GM21737 (cell line): ENCODE measurements around the gene HLX.

Source experiments
- ATAC-seq: cut with Tn5 transposase; IDR thresholded peaks from one replicate; pipeline ENCODE4 v1.9.1; 2021; ENCODE audit warnings: mild to moderate bottlenecking, moderate library complexity; ENCODE audit not compliant: unreplicated experiment

HLX gene

DNA sequence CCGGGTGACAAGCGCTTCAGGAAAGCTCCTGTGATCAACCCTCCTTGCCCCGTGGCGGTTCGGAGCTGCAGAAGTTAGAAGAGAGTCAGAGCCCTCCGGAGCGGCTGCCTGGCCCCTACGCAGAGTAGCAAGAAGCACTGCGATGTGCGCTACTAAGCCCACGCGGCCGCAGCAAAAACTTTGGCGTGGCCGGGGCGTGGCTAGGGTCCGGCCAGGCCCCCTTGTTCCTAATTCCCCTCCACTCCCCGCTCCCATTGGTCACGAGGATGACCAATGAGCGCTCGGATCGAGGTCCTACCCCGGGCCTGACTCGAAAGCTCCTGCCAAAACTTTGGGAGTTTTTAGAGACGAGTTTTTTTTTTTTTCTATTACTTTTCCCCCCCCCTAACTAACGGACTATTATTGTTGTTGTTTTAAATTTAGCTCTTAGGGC is at the start of gene HLX:
TSS of gene HLX (plus strand) at position 368 of the 433 bp plus-strand sequence. CDS start 415 bp downstream, outside the sequence.
- ATAC-seq = peak; percentile 49

DNA sequence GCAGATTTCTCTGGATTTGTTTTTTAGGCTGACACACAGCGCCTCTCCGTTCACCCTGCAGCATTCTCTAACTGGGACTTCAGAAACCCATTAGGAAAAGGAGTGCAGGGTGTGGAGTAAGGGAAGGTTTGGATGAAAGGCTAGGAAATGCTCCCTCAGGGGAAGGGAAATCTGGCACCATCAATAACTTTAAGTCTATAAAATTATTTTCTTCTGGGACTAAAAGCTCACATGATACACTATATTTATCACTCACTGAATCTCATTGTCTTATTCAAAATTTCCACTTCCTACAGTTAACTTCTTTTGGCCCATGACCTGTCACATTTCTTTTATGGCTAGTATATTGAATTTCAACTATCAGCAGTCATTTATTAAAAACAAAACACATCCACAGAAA is 45.8 kb upstream of the HLX start:
- ATAC-seq = no peak

- no peak for ATAC-seq
Measured at GRCh38 chr1:220834155-220834870, 44.9 kb upstream of the HLX start.

GRCh38 chr1:220838578-220838977 is 40.7 kb upstream of the HLX start:
- no peak for ATAC-seq

- ATAC-seq = no peak
Measured at GRCh38 chr1:220839474-220839873, 39.8 kb upstream of the HLX start.

DNA sequence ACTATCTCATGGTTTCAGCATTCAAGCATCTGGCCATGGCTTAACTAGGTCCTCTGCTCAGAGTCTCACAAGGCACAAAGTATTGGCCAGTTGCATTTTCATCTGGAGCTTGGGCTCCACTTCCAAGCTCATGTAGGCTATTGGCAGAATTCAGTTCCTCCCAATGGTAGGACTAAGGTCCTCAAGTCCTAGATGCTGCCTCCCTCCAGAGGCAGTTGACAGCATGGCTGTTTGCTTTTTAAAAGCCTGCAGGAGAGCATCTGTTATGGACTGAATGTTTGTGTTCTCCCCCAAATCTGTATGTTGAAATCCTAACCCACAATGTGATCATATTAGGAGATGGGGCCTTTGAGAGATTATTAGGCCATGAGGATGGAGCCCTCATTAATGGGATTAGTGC is 38.0 kb upstream of the HLX start:
- no peak for ATAC-seq

GRCh38 chr1:220843481-220844011 is 35.7 kb upstream of the HLX start:
- no peak for ATAC-seq

- ATAC-seq = no peak
Measured at GRCh38 chr1:220852408-220852807, 26.8 kb upstream of the HLX start.

DNA sequence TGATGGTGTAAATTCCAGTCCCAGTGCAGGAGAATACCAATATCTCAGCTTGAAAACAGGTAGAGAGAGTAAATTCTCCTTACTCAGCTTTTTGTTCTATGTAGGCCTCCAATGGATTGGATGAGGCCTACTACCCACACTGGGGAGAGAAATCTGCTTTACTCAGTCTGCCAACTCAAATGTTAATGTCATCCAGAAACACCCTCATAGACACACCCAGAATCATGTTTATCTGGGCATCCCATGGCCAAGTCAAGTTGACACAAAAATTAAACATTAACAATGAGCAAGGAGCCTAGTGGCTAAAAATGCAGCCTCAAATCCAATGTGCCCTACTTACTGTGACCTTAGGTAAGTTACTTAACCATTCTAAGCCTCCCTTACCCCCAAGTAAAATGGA is 6.9 kb upstream of the HLX start:
- ATAC-seq = no peak

DNA sequence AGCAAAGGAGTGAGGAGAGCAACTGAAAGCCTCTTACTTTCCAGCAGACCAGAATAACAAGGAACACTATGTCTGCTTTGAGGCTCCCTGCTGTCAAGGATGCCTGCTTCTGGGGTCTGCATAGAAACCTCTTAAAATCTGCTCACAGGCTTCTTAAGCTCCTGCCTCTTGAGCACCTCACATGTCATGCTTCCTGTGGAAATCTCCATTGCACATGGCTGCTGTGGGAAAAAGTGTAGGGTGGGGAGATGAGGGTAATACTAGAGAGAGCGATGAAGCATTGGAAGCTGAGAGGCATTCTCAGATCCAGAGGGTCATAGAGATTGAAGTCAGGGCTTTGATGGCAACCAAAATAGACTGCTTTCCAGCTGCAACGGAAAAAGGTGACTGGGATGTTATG is 6.2 kb upstream of the HLX start:
- no peak for ATAC-seq

GRCh38 chr1:220873868-220874655 is 5.2 kb upstream of the HLX start:
- no peak for ATAC-seq

DNA sequence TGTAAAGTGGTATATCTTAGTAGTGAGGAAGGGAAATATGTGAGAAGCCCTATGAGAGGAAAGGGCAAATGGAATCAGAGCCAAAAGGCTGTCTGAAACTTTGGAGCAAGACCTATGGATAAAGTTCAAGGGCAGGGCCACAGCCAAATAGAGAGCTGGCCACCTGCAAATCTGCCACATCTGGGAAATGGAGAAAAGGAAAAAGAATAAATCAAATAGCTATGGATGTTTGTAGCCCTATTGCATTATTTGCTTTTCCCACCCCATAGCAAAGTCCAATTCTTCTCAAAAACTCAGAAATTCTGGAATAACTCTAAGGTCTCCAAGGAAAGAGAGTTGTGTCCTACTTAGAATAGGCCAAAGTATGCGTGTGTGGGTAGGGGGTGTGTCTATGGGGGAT is 4.0 kb upstream of the HLX start:
- ATAC-seq = no peak

- ATAC-seq = no peak
Measured at GRCh38 chr1:220876511-220877376, 2.5 kb upstream of the HLX start.

DNA sequence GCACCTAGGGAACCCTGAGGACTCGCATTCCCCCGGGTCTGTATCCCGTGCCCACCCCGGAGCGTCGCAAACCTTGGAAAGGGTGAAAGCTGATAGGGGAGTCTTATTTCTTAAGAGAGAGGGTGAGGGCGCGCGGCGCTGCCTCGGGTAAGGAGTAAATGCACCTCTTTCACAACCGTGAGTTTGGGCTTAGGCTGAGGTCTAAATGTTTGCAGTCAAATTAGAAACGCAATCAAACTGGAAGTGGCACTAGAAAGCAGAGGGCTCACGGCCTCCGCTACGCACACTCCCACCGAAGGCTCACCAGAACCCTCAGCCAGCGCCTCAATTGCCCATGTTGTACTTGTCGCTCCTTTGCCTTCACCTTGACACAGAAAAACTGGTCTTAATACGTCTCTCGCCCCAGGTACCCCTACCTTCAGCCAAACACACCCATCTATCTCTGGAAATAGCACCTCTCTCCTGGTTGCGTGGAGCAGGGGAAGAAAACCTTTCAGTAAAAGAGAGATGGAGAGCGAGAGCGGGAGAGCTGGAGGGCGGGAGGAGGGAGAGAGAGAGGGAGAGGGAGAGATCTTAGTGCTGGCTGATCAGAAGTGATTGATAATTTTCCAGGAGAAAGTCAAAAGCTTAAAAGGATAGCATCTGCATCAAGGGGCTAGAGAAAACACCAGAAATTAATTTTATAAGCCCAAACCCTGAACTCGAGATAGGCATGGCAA is 1.7 kb upstream of the HLX start:
- no peak for ATAC-seq

GRCh38 chr1:220878191-220879075 is 810 bp upstream of the HLX start:
- no peak for ATAC-seq

DNA sequence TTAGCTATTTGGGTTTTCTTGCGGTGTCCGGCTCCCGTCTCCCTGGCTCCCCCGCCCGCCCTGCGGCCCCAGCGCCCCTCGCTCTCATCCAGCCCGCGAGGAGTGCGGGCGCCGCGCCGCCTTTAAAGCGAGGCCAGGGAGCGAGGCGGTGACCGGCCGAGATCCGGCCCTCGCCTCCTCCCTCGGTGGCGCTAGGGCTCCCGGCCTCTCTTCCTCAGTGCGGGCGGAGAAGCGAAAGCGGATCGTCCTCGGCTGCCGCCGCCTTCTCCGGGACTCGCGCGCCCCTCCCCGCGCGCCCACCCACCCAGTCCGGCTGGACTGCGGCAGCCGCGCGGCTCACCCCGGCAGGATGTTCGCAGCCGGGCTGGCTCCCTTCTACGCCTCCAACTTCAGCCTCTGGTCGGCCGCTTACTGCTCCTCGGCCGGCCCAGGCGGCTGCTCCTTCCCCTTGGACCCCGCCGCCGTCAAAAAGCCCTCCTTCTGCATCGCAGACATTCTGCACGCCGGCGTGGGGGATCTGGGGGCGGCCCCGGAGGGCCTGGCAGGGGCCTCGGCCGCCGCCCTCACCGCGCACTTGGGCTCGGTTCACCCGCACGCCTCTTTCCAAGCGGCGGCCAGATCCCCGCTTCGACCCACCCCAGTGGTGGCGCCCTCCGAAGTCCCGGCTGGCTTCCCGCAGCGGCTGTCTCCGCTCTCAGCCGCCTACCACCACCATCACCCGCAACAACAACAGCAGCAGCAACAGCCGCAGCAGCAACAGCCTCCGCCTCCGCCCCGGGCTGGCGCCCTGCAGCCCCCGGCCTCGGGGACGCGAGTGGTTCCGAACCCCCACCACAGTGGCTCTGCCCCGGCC is 492 bp downstream of the HLX start:
- ATAC-seq = peak; percentile 38

DNA sequence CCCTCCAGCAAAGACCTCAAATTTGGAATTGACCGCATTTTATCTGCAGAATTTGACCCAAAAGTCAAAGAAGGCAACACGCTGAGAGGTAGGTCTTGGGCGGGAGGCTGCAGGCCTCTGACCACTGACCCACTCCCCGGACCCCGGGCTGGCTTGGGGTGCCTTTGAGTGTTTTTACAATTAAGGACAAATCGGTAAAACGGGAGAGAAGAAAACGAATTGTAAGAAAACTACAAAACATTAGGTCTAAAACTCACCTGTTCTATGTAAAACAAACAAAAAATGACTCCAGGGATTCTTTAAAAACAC is 1.1 kb downstream of the HLX start:
- no peak for ATAC-seq

DNA sequence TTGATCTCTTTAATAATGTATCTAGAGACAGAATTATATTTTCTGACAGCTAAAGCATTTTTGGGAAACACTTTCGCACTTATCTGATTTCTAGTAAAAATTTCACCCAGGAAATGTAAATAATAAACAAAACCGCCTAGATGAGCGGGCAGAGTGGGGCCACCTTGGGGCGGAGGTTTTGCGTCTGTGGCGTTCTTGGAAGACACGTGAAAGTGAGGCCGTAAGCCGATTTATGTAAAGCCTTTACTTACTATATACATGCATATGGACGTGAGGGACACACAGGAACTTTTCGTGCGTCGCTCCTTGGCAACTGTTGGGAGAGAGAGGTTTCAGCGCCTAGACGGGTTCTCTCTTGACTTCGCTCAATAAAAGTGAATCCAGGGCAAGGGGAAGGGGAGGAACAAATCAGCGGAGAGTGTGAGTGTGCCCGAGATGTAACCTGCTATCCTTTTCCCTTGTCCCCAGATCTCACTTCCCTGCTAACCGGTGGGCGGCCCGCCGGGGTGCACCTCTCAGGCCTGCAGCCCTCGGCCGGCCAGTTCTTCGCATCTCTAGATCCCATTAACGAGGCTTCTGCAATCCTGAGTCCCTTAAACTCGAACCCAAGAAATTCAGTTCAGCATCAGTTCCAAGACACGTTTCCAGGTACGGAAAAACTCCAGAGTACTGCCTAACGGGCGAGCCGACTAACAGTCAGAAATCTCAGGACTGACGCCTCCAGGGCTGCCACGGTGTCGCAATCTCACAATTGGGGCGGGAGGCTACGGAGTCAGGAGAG is 1.7 kb downstream of the HLX start:
- ATAC-seq = no peak
